Measurements from ENCODE around the gene ELF4. TPM values are rescaled to one million over a fixed set of nuclear protein-coding genes. Genes with fewer than 3 reads are reported as not detected.

ELF4 gene
- total and polyA plus RNA-seq, 9 of the 15 experiments (the other 6 are each of a cell fraction or from before 2014, with no cell fraction given) = 5.9 to 55.8 (median 25.2) TPM

GRCh38 chrX:130082244-130083106 is 27.8 kb downstream of the ELF4 start (continued):
- no peak for TF ChIP-seq FIP1L1 (IDR thresholded peaks at IDR 0.05; ENCODE audit: low read depth, low read length, poor library complexity, severe bottlenecking)
- peak in 1 of 2 experiments; percentile 15; a peak in 1 of 4 replicates for TF ChIP-seq NRF1 (conservative IDR thresholded peaks at IDR 0.05 in 1 of 2, IDR thresholded peaks at IDR 0.05 in 1 of 2)
- TF ChIP-seq RHOXF2B (CRISPR knock-in tag; conservative IDR thresholded peaks at IDR 0.05) = no peak
- no peak for TF ChIP-seq PHTF2 (CRISPR knock-in tag; IDR thresholded peaks at IDR 0.05)
- peak; percentile 52 to 58 for TF ChIP-seq RAD21 (CRISPR knock-in tag; conservative IDR thresholded peaks at IDR 0.05 in 1 of 2, IDR thresholded peaks at IDR 0.05 in 1 of 2)
- TF ChIP-seq TCF7 (IDR thresholded peaks at IDR 0.05; ENCODE audit: borderline replicate concordance) = no peak
- no peak for TF ChIP-seq ZNF696 (CRISPR knock-in tag; conservative IDR thresholded peaks at IDR 0.05)
- TF ChIP-seq ZNF140 (CRISPR knock-in tag; IDR thresholded peaks at IDR 0.05) = no peak
- TF ChIP-seq ZBTB33 (CRISPR knock-in tag; IDR thresholded peaks at IDR 0.05) = no peak
- TF ChIP-seq ZBTB49 (CRISPR knock-in tag; IDR thresholded peaks at IDR 0.05; ENCODE audit: borderline replicate concordance) = no peak
- no peak for TF ChIP-seq ZBTB8A (IDR thresholded peaks at IDR 0.05; ENCODE audit: partially characterized antibody)
- TF ChIP-seq CREB1 (IDR thresholded peaks at IDR 0.05) = no peak
- TF ChIP-seq CREB1 (CRISPR knock-in tag; IDR thresholded peaks at IDR 0.05) = no peak; the same call in 1 of the 2 replicates
- TF ChIP-seq E2F1 (CRISPR knock-in tag; IDR thresholded peaks at IDR 0.05) = no peak
- TF ChIP-seq CBX1 (IDR thresholded peaks at IDR 0.05; ENCODE audit: low read depth) = peak; percentile 66; the same call in 1 of the 2 replicates
- TF ChIP-seq KDM4B (IDR thresholded peaks at IDR 0.05; ENCODE audit: borderline replicate concordance in 2 of 2, low read depth in 1 of 2) = 0 out of 4 replicates have a peak, but pooled peaks of 1 of the 2 experiments have one; percentile 32
- TF ChIP-seq FOXA3 (CRISPR knock-in tag; conservative IDR thresholded peaks at IDR 0.05 in 1 of 2, IDR thresholded peaks at IDR 0.05 in 1 of 2) = no peak
- no peak for TF ChIP-seq ESRRB (CRISPR knock-in tag; IDR thresholded peaks at IDR 0.05; ENCODE audit: borderline replicate concordance)
- TF ChIP-seq ZNF146 (CRISPR knock-in tag; IDR thresholded peaks at IDR 0.05; ENCODE audit: unreplicated experiment) = no peak
- no peak for TF ChIP-seq MYBL2 (IDR thresholded peaks at IDR 0.05; ENCODE audit: low read depth)
- TF ChIP-seq MYBL2 (CRISPR knock-in tag; IDR thresholded peaks at IDR 0.05; ENCODE audit: borderline replicate concordance) = no peak
- no peak for TF ChIP-seq ZNF778 (CRISPR knock-in tag; IDR thresholded peaks at IDR 0.05)

Measured in K562 (cell line).